Measurements from ENCODE around the gene JAK1. TPM values are rescaled to one million over a fixed set of nuclear protein-coding genes. Genes with fewer than 3 reads are reported as not detected.

The JAK1 gene
- total and polyA plus RNA-seq, 5 donors: 33.1 to 106 (median 87.0) TPM

DNA sequence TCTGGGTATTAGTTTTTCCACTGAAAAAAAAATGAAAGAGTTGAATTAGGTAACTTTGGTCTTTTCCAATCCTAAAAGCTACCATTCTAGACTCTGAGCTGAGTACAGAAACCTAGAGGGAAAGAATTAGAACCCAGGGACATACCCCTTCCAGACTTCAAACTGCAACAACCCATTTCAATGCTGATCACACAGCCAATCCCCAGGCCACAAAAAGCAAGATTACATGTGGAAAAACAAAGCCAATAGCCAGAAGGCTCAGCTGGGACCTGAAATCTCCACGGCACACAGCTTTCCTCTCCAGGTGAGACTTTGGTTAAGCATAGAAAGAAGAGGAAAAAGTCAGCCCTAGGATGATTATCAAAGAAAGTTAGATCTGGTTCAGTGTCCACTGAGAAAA, 88.8 kb downstream of the JAK1 start:
- no peak overlapping the region for H3K4me3 ChIP-seq (ENCODE audit: low read length)
- H3K27me3 ChIP-seq (ENCODE audit: control insufficient read depth, insufficient read depth): no peaks in the 10 kb centered on the region
- 91% methylated on average over 1 of the region's 1 CpG for WGBS
- no peak for ATAC-seq
- intact Hi-C loops (cut with DNase I): loop anchor here in 1 of 4 donors (10.0 kb wide), 1 partner anchor 77 kb away; no protein-coding TSS in a partner anchor
- H3K4me1 ChIP-seq (ENCODE audit: control insufficient read depth, insufficient read depth, low read length): peaks cover 2% of the 10 kb centered on the region
- H3K9me3 ChIP-seq (ENCODE audit: control insufficient read depth, low read length): no peaks in the 10 kb centered on the region
- DNase-seq: no peak
- no peak overlapping the region for H3K27ac ChIP-seq (ENCODE audit: low read length)

GRCh38 chr1:64877151-64877550, 89.2 kb downstream of the JAK1 start:
- Histone ChIP-seq H3K4me1 (ENCODE audit: control insufficient read depth, insufficient read depth, low read length) (peaks cover 2% of the 10 kb centered on the region), H3K27ac (ENCODE audit: low read length) (no peak overlapping the region), H3K27me3 (ENCODE audit: control insufficient read depth, insufficient read depth) (no peaks in the 10 kb centered on the region), H3K4me3 (ENCODE audit: low read length) (no peak overlapping the region), H3K9me3 (ENCODE audit: control insufficient read depth, low read length) (no peaks in the 10 kb centered on the region)
- no peak for DNase-seq
- no peak for ATAC-seq
- 90% methylated on average over 2 of the region's 2 CpGs for WGBS
- intact Hi-C loops (cut with DNase I): loop anchor here in 1 of 4 donors (10.0 kb wide), 1 partner anchor 78 kb away; no protein-coding TSS in a partner anchor

- Histone ChIP-seq H3K9me3 (ENCODE audit: control insufficient read depth, low read length) (no peaks in the 10 kb centered on the region), H3K27ac (ENCODE audit: low read length) (no peak overlapping the region), H3K27me3 (ENCODE audit: control insufficient read depth, insufficient read depth) (no peaks in the 10 kb centered on the region), H3K4me3 (ENCODE audit: low read length) (no peak overlapping the region), H3K4me1 (ENCODE audit: control insufficient read depth, insufficient read depth, low read length) (peaks cover 1% of the 10 kb centered on the region)
- ATAC-seq (peak; percentile 88 to 92), DNase-seq (no peak)
- WGBS: 74% methylated on average over 6 of the region's 6 CpGs
- intact Hi-C loops (cut with DNase I): loop anchor here in 1 of 4 donors (10.0 kb wide), 1 partner anchor 79 kb away; no protein-coding TSS in a partner anchor
Measured at GRCh38 chr1:64875606-64876005, 90.7 kb downstream of the JAK1 start.

GRCh38 chr1:64875101-64875500, 91.2 kb downstream of the JAK1 start:
- ATAC-seq: peak in 1 of 2 donors; percentile 30
- intact Hi-C loops (cut with DNase I): loop anchor here in 1 of 4 donors (10.0 kb wide), 1 partner anchor 80 kb away; no protein-coding TSS in a partner anchor
- Histone ChIP-seq H3K9me3 (ENCODE audit: control insufficient read depth, low read length) (no peaks in the 10 kb centered on the region), H3K27me3 (ENCODE audit: control insufficient read depth, insufficient read depth) (no peaks in the 10 kb centered on the region), H3K4me1 (ENCODE audit: control insufficient read depth, insufficient read depth, low read length) (no peaks in the 10 kb centered on the region), H3K4me3 (ENCODE audit: low read length) (no peak overlapping the region), H3K27ac (ENCODE audit: low read length) (peak overlapping the region; percentile 16)
- 88% methylated on average over 10 of the region's 10 CpGs for WGBS
- no peak for DNase-seq

GRCh38 chr1:64874666-64875065, 91.7 kb downstream of the JAK1 start:
- H3K4me1 ChIP-seq (ENCODE audit: control insufficient read depth, insufficient read depth, low read length): no peaks in the 10 kb centered on the region
- ATAC-seq: no peak
- WGBS: 74% methylated on average over 3 of the region's 3 CpGs
- DNase-seq: no peak
- intact Hi-C loops (cut with DNase I): loop anchor here in 1 of 4 donors (10.0 kb wide), 1 partner anchor 80 kb away; no protein-coding TSS in a partner anchor
- H3K4me3 ChIP-seq (ENCODE audit: low read length): no peak overlapping the region
- H3K27ac ChIP-seq (ENCODE audit: low read length): peak overlapping the region; percentile 23
- H3K9me3 ChIP-seq (ENCODE audit: control insufficient read depth, low read length): no peaks in the 10 kb centered on the region
- no peaks in the 10 kb centered on the region for H3K27me3 ChIP-seq (ENCODE audit: control insufficient read depth, insufficient read depth)

- WGBS: 91% methylated on average over 9 of the region's 9 CpGs
- Histone ChIP-seq H3K4me3 (ENCODE audit: low read length) (no peak overlapping the region), H3K4me1 (ENCODE audit: control insufficient read depth, insufficient read depth, low read length) (no peaks in the 10 kb centered on the region), H3K27me3 (ENCODE audit: control insufficient read depth, insufficient read depth) (no peaks in the 10 kb centered on the region), H3K9me3 (ENCODE audit: control insufficient read depth, low read length) (no peaks in the 10 kb centered on the region), H3K27ac (ENCODE audit: low read length) (no peak overlapping the region)
- DNase-seq (no peak), ATAC-seq (no peak)
- intact Hi-C loops (cut with DNase I): loop anchor here in 1 of 4 donors (10.0 kb wide), 1 partner anchor 81 kb away; no protein-coding TSS in a partner anchor
Measured at GRCh38 chr1:64873576-64873975, 92.8 kb downstream of the JAK1 start.

DNA sequence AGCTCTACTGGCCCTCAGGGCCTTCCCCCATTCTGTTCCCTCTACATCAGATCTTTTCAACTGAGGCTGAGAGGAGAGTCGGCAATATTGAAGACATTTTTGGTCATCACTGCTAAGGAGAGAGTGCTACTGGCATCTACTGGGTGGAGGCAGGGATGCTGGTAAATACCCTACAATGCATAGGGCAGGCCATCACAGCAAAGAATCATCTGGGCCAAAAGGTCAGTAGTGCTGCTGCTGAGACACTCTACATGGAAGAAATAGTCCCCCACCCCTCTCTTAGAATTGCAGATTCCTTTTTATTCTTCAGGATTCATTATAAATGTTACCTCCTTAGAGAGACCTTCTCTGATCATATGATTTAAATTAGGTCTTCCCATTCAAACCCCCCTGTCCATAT, 94.3 kb downstream of the JAK1 start:
- WGBS: 92% methylated on average over 1 of the region's 1 CpG
- intact Hi-C loops (cut with DNase I): loop anchor here in 1 of 4 donors (10.0 kb wide), 1 partner anchor 83 kb away; no protein-coding TSS in a partner anchor
- Histone ChIP-seq H3K27ac (ENCODE audit: low read length) (no peak overlapping the region), H3K4me3 (ENCODE audit: low read length) (no peak overlapping the region), H3K9me3 (ENCODE audit: control insufficient read depth, low read length) (no peaks in the 10 kb centered on the region), H3K4me1 (ENCODE audit: control insufficient read depth, insufficient read depth, low read length) (no peaks in the 10 kb centered on the region), H3K27me3 (ENCODE audit: control insufficient read depth, insufficient read depth) (no peaks in the 10 kb centered on the region)
- DNase-seq (no peak), ATAC-seq (no peak)

DNA sequence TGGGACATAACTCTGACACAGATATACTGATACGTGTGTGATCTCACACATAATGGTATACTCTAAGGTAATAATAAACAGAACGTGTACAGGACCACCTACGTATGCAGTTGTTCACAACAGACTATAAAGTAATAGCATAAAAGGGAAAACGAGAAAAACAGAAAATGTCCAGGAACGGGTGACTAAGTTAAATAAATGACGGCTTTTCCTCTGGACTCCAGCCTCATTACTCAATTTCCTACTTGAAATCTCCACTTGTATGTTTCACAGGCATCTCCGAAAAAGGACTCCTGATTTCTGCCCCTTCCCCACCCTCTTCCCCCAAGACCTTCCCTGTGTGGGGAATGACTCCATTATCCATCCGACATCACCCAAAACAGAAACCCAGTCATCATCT, 95.1 kb downstream of the JAK1 start:
- no peaks in the 10 kb centered on the region for H3K9me3 ChIP-seq (ENCODE audit: control insufficient read depth, low read length)
- WGBS: 90% methylated on average over 8 of the region's 8 CpGs
- H3K4me3 ChIP-seq (ENCODE audit: low read length): no peak overlapping the region
- no peak overlapping the region for H3K27ac ChIP-seq (ENCODE audit: low read length)
- ATAC-seq: no peak
- DNase-seq: no peak
- intact Hi-C loops (cut with DNase I): loop anchor here in 1 of 4 donors (10.0 kb wide), 1 partner anchor 84 kb away; no protein-coding TSS in a partner anchor
- no peaks in the 10 kb centered on the region for H3K4me1 ChIP-seq (ENCODE audit: control insufficient read depth, insufficient read depth, low read length)
- no peaks in the 10 kb centered on the region for H3K27me3 ChIP-seq (ENCODE audit: control insufficient read depth, insufficient read depth)

DNA sequence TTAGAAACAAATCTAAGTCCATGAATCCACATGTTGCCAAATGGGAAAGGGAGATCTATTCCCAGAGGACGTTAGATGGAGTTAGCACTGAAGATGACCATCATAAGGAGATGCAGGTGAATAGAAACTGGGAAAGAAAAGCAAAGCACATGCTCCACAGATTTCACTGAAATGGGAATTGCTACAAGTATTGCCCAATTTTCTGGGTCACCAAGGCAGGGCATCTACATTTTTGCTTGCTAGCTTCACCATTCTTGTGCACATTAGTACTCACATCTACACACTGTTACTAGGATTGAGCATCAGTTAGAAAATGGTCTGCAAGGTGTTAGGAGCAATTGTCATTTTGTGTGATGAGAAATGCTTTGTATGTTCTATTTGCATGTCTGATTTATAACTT, 99.1 kb downstream of the JAK1 start:
- H3K4me1 ChIP-seq (ENCODE audit: control insufficient read depth, insufficient read depth, low read length): no peaks in the 10 kb centered on the region
- WGBS: 92% methylated on average over 1 of the region's 1 CpG
- intact Hi-C loops (cut with DNase I): loop anchor here in 1 of 4 donors (10.0 kb wide), 1 partner anchor 98 kb away; the partner anchor contains the start of gene JAK1
- no peak overlapping the region for H3K27ac ChIP-seq (ENCODE audit: low read length)
- no peak overlapping the region for H3K4me3 ChIP-seq (ENCODE audit: low read length)
- no peaks in the 10 kb centered on the region for H3K27me3 ChIP-seq (ENCODE audit: control insufficient read depth, insufficient read depth)
- H3K9me3 ChIP-seq (ENCODE audit: control insufficient read depth, low read length): no peaks in the 10 kb centered on the region
- ATAC-seq (no peak), DNase-seq (no peak)

DNA sequence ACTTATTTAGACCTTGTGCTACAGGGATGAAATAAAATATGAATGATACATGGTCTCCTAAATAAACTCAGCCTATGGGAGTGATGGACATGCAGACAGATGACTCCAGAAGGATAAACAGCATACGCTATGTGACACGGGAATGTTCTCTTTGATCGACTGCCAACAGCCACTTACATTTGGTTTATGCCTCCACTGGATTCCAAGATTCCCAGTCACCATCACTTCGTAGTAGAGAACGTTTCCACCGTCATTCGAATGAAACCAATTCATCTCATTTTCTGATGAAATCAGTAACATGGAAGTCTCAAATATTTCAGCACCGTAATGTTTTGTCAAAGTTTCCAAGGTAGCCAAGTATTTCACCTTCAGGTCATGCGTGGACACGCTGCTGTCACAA, 99.7 kb downstream of the JAK1 start:
- ATAC-seq (no peak), DNase-seq (no peak)
- Histone ChIP-seq H3K4me3 (ENCODE audit: low read length) (no peak overlapping the region), H3K27ac (ENCODE audit: low read length) (no peak overlapping the region), H3K27me3 (ENCODE audit: control insufficient read depth, insufficient read depth) (no peaks in the 10 kb centered on the region), H3K9me3 (ENCODE audit: control insufficient read depth, low read length) (no peaks in the 10 kb centered on the region), H3K4me1 (ENCODE audit: control insufficient read depth, insufficient read depth, low read length) (no peaks in the 10 kb centered on the region)
- intact Hi-C loops (cut with DNase I): loop anchor here in 1 of 4 donors (10.0 kb wide), 1 partner anchor 98 kb away; the partner anchor contains the start of gene JAK1
- WGBS: 85% methylated on average over 10 of the region's 10 CpGs

- no peak for ATAC-seq
- H3K27me3 ChIP-seq (ENCODE audit: control insufficient read depth, insufficient read depth): no peaks in the 10 kb centered on the region
- no peaks in the 10 kb centered on the region for H3K9me3 ChIP-seq (ENCODE audit: control insufficient read depth, low read length)
- H3K27ac ChIP-seq (ENCODE audit: low read length): peak overlapping the region; percentile 6
- no peak for DNase-seq
- H3K4me1 ChIP-seq (ENCODE audit: control insufficient read depth, insufficient read depth, low read length): no peaks in the 10 kb centered on the region
- H3K4me3 ChIP-seq (ENCODE audit: low read length): no peak overlapping the region
- intact Hi-C loops (cut with DNase I): loop anchor here in 1 of 4 donors (10.0 kb wide), 1 partner anchor 100 kb away; the partner anchor contains the start of gene JAK1
- WGBS: 87% methylated on average over 6 of the region's 6 CpGs
Measured at GRCh38 chr1:64865105-64865757, 101.1 kb downstream of the JAK1 start.

Measured in right cardiac atrium (tissue), 5 donors.